Measurements from ENCODE around the gene CXCR6. TPM values are rescaled to one million over a fixed set of nuclear protein-coding genes. Genes with fewer than 3 reads are reported as not detected.
A peak's percentile ranks its signal among the peaks of the same experiment; 100 is the strongest.

The CXCR6 gene
- total RNA-seq, 4 donors from 2014 or later: 0.29 to 0.51 TPM; not detected in 2

DNA sequence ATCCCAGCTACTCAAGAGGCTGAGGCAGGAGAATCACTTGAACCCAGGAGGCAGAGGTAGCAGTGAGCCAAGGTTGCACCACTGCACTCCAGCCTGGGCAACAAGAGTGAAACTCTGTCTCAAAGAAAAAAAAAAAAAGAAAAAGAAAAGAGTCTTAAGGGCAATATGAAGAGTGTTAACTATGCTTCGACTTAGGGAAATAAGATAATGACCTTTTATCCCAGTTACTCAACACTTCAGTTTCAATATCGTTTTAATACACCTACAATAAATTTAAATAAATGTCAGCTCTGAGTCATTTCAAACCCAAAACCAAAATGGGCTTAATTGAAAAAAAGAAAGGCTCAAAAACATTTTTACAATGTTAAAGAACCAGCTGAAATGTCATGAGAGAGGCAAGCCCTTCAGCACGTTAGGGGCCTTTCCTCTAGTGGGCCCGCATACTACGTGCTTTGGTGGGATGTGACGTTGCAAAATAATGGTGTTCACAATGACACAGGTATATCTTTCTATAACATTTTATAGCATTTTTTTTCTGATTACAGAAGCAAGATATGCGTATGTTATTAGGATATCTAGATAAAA is 37.1 kb downstream of the CXCR6 start:
- H3K27ac ChIP-seq: peak overlapping the region; percentile 97 to 100 (median 100)
- intact Hi-C loops (cut with DNase I; ENCODE audit: low total_unique reads): loop anchor here (10.0 kb wide), 1 partner anchor 584 kb away; the partner anchor contains the start of gene LRRC2
- TF ChIP-seq POLR2A (IDR thresholded peaks at IDR 0.05): no peak
- TF ChIP-seq, protein P1, sequence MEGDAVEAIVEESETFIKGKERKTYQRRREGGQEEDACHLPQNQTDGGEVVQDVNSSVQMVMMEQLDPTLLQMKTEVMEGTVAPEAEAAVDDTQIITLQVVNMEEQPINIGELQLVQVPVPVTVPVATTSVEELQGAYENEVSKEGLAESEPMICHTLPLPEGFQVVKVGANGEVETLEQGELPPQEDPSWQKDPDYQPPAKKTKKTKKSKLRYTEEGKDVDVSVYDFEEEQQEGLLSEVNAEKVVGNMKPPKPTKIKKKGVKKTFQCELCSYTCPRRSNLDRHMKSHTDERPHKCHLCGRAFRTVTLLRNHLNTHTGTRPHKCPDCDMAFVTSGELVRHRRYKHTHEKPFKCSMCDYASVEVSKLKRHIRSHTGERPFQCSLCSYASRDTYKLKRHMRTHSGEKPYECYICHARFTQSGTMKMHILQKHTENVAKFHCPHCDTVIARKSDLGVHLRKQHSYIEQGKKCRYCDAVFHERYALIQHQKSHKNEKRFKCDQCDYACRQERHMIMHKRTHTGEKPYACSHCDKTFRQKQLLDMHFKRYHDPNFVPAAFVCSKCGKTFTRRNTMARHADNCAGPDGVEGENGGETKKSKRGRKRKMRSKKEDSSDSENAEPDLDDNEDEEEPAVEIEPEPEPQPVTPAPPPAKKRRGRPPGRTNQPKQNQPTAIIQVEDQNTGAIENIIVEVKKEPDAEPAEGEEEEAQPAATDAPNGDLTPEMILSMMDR (IDR thresholded peaks at IDR 0.05 in 4 of 5, conservative IDR thresholded peaks at IDR 0.05 in 1 of 5): no peak

DNA sequence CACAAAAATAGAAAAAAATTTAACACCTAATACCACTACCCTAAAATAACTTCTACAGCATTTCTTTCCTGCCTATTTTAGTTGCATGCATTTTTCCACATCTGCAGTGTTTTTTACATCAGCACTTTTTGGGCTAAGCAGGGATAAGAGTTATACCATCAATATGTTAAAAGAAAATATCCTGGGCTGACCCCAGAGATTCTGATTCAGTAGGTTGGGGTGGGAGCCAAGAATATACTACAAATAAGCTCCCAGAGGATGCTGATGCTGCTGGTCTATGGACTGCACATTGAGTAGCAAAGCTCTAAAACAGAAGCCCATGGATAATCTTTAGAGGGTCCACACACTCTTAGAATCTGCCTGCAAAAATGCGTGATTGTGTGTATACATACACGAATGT is 37.6 kb downstream of the CXCR6 start:
- no peak for DNase-seq
- H3K36me3 ChIP-seq: peaks cover 0 to 46% of the 10 kb centered on the region in 2 donors
- peak overlapping the region; percentile 97 to 100 (median 100) for H3K27ac ChIP-seq
- no peaks in the 10 kb centered on the region for H3K9me3 ChIP-seq
- ATAC-seq: no peak
- peaks cover 90 to 94% of the 10 kb centered on the region in 2 donors for H3K4me1 ChIP-seq
- TF ChIP-seq POLR2A (IDR thresholded peaks at IDR 0.05): no peak
- TF ChIP-seq, protein P1 (IDR thresholded peaks at IDR 0.05 in 4 of 5, conservative IDR thresholded peaks at IDR 0.05 in 1 of 5): no peak
- intact Hi-C loops (cut with DNase I; ENCODE audit: low total_unique reads): loop anchor here (10.0 kb wide), 1 partner anchor 584 kb away; the partner anchor contains the start of gene LRRC2
- no peak overlapping the region for H3K4me3 ChIP-seq
- in situ Hi-C loops (cut with MboI; ENCODE audit: low sequenced_read_pairs in 4 of 4): no loop called here
- H3K27me3 ChIP-seq: no peaks in the 10 kb centered on the region

More for the DNA sequence above, 37.1 kb downstream of the CXCR6 start:
- ATAC-seq (no peak), DNase-seq (no peak)
- Histone ChIP-seq H3K9me3 (no peaks in the 10 kb centered on the region), H3K36me3 (peaks cover 0 to 49% of the 10 kb centered on the region in 2 donors), H3K27me3 (no peaks in the 10 kb centered on the region), H3K4me3 (no peak overlapping the region), H3K4me1 (peaks cover 90 to 94% of the 10 kb centered on the region in 2 donors)
- in situ Hi-C loops (cut with MboI; ENCODE audit: low sequenced_read_pairs in 4 of 4): no loop called here

DNA sequence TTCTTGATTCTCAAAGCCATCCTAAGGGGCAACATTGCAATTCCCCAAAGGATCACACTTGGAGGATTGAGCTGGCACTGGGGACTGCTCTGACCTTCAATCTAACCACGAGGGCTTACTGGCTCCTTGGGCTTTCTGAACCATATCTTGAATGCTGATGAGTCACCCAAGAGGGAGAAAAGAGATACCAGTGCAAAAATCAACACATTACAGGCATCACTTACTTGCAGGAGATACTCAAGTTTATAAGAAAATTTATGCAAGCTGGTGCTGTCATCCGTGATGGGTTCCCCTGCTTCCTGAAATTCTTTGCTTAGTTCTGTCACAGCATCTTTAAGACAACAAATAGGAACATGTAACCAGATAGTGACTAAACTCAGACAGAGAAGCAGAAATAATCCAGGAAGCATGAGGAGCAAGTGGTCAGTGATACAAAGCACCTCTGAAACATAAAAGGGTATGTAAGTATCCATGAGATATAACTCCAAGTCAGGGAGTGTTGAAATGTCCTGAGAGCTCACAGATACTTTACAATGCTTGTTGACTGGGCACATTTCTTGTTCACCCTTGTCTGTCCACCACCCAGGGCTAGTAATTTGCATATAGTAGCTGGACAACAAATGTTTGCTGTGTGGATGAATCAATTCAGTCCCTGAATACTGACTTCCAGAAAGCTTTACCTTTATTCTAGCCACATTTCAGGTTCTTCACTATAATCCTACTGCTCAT is 38.2 kb downstream of the CXCR6 start:
- no peaks in the 10 kb centered on the region for H3K9me3 ChIP-seq
- no peak for DNase-seq
- peak in 1 of 2 donors; percentile 7 for ATAC-seq
- TF ChIP-seq, protein P1 (IDR thresholded peaks at IDR 0.05 in 4 of 5, conservative IDR thresholded peaks at IDR 0.05 in 1 of 5): no peak
- TF ChIP-seq POLR2A (IDR thresholded peaks at IDR 0.05): peak in 1 of 2 donors; percentile 36
- peaks cover 90 to 94% of the 10 kb centered on the region in 2 donors for H3K4me1 ChIP-seq
- H3K27ac ChIP-seq: peak overlapping the region; percentile 97 to 100 (median 100)
- no peak overlapping the region for H3K4me3 ChIP-seq
- H3K36me3 ChIP-seq: peaks cover 0 to 46% of the 10 kb centered on the region in 2 donors
- in situ Hi-C loops (cut with MboI; ENCODE audit: low sequenced_read_pairs in 4 of 4): no loop called here
- intact Hi-C loops (cut with DNase I; ENCODE audit: low total_unique reads): loop anchor here (10.0 kb wide), 1 partner anchor 583 kb away; the partner anchor contains the start of gene LRRC2
- no peaks in the 10 kb centered on the region for H3K27me3 ChIP-seq

- Histone ChIP-seq H3K27ac (peak overlapping the region; percentile 97 to 100 (median 100)), H3K27me3 (no peaks in the 10 kb centered on the region), H3K9me3 (no peaks in the 10 kb centered on the region), H3K4me1 (peaks cover 95 to 97% of the 10 kb centered on the region in 2 donors), H3K4me3 (no peak overlapping the region), H3K36me3 (peaks cover 0 to 40% of the 10 kb centered on the region in 2 donors)
- in situ Hi-C loops (cut with MboI; ENCODE audit: low sequenced_read_pairs in 4 of 4) (no loop called here), intact Hi-C loops (cut with DNase I; ENCODE audit: low total_unique reads) (loop anchor here (10.0 kb wide), 1 partner anchor 581 kb away; the partner anchor contains the start of gene LRRC2)
- peak in 1 of 2 donors; percentile 16 for TF ChIP-seq POLR2A (IDR thresholded peaks at IDR 0.05)
- TF ChIP-seq, protein P1 (IDR thresholded peaks at IDR 0.05 in 4 of 5, conservative IDR thresholded peaks at IDR 0.05 in 1 of 5): no peak
- ATAC-seq (peak in 1 of 2 donors; percentile 28), DNase-seq (peak in 1 of 2 donors; percentile 65)
Measured at GRCh38 chr3:45983770-45984169, 40.5 kb downstream of the CXCR6 start.

Measured in gastrocnemius medialis (tissue), 4 donors.